Testis (tissue), 2 donors: ENCODE measurements around the gene ZNF276.

Experiments
- CTCF ChIP-seq, 3 experiments: fragments of 450-650 bp in 2 of 3; fragments of 200-600 bp in 1 of 3; sonication (generic) in 1 of 3; IDR thresholded peaks; one replicate each; pipeline ENCODE4 v1.5.1; 2016 to 2019; ENCODE audit warnings: antibody characterized with exemption in 3 of 3, mild to moderate bottlenecking in 2 of 3, moderate library complexity in 1 of 3
- POLR2A ChIP-seq: fragments of 450-650 bp; IDR thresholded peaks from one replicate; pipeline ENCODE4 v1.6.1; 2017; ENCODE audit warnings: antibody characterized with exemption, mild to moderate bottlenecking, moderate library complexity

GRCh38 chr16:89746043-89746442, 24.7 kb downstream of the ZNF276 start:
- no peak for TF ChIP-seq CTCF (IDR thresholded peaks at IDR 0.05)
- TF ChIP-seq POLR2A, result no peak
